ENCODE data around the gene CLIC4. TPM values are rescaled to one million over a fixed set of nuclear protein-coding genes. Genes with fewer than 3 reads are reported as not detected.

CLIC4 gene
- polyA plus RNA-seq, 1 donor (not counting 4 experiments of a cell fraction or from before 2014, with no cell fraction given), result 130 TPM

DNA sequence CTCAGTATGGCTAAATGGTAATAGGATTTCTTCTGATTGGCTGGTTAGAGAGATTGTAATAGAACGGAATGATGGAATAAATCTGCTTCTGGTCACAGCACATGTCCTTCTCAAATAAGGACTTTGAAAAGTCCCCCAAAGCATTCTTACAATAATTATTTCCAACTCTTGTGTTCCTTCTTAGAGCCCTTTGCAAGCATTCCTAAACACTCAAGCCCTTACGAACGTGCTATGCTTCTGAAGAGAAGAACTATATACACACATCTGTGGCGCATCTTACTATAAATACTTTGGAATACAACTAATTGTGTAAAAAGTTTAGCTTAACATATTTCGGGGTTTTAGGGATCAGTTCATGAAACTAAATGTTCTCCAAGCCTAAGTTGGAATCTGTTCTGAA, 25.6 kb downstream of the CLIC4 start:
- peaks cover 70% of the 10 kb centered on the region for H3K79me2 ChIP-seq (ENCODE audit: control insufficient read depth, insufficient read depth, low read length)
- no peak overlapping the region for H2AFZ ChIP-seq (ENCODE audit: control insufficient read depth, low read length)
- H3K9me3 ChIP-seq (ENCODE audit: control insufficient read depth, low read depth, low read length), result no peaks in the 10 kb centered on the region
- peak; percentile 17 for FAIRE-seq
- dilution Hi-C loops (cut with MboI; ENCODE audit: extremely low pct_ligation_motif_present, low sequenced_read_pairs), result no loop called here
- H3K4me2 ChIP-seq (ENCODE audit: control insufficient read depth, extremely low read depth, insufficient read depth, low read depth, low read length), result no peak overlapping the region
- H3K27me3 ChIP-seq (ENCODE audit: control insufficient read depth, extremely low read depth, insufficient read depth, low read length), result no peaks in the 10 kb centered on the region
- DNase-seq (ENCODE audit: low read depth, low spot score), result no peak
- peaks cover 14% of the 10 kb centered on the region for H3K4me1 ChIP-seq (ENCODE audit: control insufficient read depth, extremely low read depth, insufficient read depth, low read length)
- no peak overlapping the region for H3K9ac ChIP-seq (ENCODE audit: control insufficient read depth, extremely low read depth, insufficient read depth, low read length)
- no peak overlapping the region for H3K4me3 ChIP-seq (ENCODE audit: control insufficient read depth in 2 of 3, extremely low read depth in 1 of 3, insufficient read depth in 2 of 3, low read depth in 1 of 3, low read length in 3 of 3)
- peaks cover 0 to 5% of the 10 kb centered on the region in 2 experiments for H3K36me3 ChIP-seq (ENCODE audit: control insufficient read depth in 2 of 2, extremely low read depth in 1 of 2, insufficient read depth in 2 of 2, low read length in 2 of 2)
- H3K27ac ChIP-seq (ENCODE audit: control insufficient read depth, insufficient read depth, low read length), result no peak overlapping the region
- H4K20me1 ChIP-seq (ENCODE audit: control insufficient read depth, extremely low read depth, insufficient read depth, low read length), result no peaks in the 10 kb centered on the region
- TF ChIP-seq, protein P1, sequence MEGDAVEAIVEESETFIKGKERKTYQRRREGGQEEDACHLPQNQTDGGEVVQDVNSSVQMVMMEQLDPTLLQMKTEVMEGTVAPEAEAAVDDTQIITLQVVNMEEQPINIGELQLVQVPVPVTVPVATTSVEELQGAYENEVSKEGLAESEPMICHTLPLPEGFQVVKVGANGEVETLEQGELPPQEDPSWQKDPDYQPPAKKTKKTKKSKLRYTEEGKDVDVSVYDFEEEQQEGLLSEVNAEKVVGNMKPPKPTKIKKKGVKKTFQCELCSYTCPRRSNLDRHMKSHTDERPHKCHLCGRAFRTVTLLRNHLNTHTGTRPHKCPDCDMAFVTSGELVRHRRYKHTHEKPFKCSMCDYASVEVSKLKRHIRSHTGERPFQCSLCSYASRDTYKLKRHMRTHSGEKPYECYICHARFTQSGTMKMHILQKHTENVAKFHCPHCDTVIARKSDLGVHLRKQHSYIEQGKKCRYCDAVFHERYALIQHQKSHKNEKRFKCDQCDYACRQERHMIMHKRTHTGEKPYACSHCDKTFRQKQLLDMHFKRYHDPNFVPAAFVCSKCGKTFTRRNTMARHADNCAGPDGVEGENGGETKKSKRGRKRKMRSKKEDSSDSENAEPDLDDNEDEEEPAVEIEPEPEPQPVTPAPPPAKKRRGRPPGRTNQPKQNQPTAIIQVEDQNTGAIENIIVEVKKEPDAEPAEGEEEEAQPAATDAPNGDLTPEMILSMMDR (optimal IDR thresholded peaks at IDR 0.05 in 1 of 3, IDR thresholded peaks at IDR 0.05 in 1 of 3, conservative IDR thresholded peaks at IDR 0.05 in 1 of 3; ENCODE audit: extremely low read depth in 1 of 3, insufficient read depth in 2 of 3, low read length in 3 of 3), result no peak
- H3K9me1 ChIP-seq (ENCODE audit: control insufficient read depth, extremely low read depth, insufficient read depth, low read length), result no peaks in the 10 kb centered on the region

DNA sequence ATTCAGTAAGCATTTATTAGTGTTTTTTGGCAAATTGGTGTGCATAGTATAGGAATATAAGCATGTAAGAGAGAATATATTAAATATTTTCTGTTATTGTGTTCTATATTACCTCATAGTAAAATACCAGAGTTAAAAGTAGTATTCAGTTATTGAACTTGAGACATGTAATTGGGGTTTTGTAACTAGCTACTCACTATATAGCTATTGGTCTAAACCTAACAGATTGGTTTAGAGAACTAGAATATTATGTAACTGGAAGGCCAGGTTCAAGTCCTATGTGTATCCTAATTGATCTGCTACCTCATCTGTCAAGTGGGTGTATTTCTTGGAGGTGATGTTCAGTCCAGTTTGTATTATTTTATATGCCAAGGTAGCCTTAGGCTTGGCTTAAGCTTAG, 26.3 kb downstream of the CLIC4 start:
- Histone ChIP-seq H3K4me1 (ENCODE audit: control insufficient read depth, extremely low read depth, insufficient read depth, low read length) (peaks cover 19% of the 10 kb centered on the region), H3K4me3 (ENCODE audit: control insufficient read depth in 2 of 3, extremely low read depth in 1 of 3, insufficient read depth in 2 of 3, low read depth in 1 of 3, low read length in 3 of 3) (no peak overlapping the region), H3K4me2 (ENCODE audit: control insufficient read depth, extremely low read depth, insufficient read depth, low read depth, low read length) (no peak overlapping the region), H3K9me3 (ENCODE audit: control insufficient read depth, low read depth, low read length) (no peaks in the 10 kb centered on the region), H4K20me1 (ENCODE audit: control insufficient read depth, extremely low read depth, insufficient read depth, low read length) (no peaks in the 10 kb centered on the region), H3K27ac (ENCODE audit: control insufficient read depth, insufficient read depth, low read length) (no peak overlapping the region), H3K9ac (ENCODE audit: control insufficient read depth, extremely low read depth, insufficient read depth, low read length) (no peak overlapping the region), H3K36me3 (ENCODE audit: control insufficient read depth in 2 of 2, extremely low read depth in 1 of 2, insufficient read depth in 2 of 2, low read length in 2 of 2) (peaks cover 0 to 5% of the 10 kb centered on the region in 2 experiments), H3K79me2 (ENCODE audit: control insufficient read depth, insufficient read depth, low read length) (peaks cover 70% of the 10 kb centered on the region), H3K27me3 (ENCODE audit: control insufficient read depth, extremely low read depth, insufficient read depth, low read length) (no peaks in the 10 kb centered on the region), H3K9me1 (ENCODE audit: control insufficient read depth, extremely low read depth, insufficient read depth, low read length) (no peaks in the 10 kb centered on the region), H2AFZ (ENCODE audit: control insufficient read depth, low read length) (no peak overlapping the region)
- DNase-seq (ENCODE audit: low read depth, low spot score) (no peak), FAIRE-seq (no peak)
- dilution Hi-C loops (cut with MboI; ENCODE audit: extremely low pct_ligation_motif_present, low sequenced_read_pairs), result no loop called here
- TF ChIP-seq EZH2 (IDR thresholded peaks at IDR 0.05; ENCODE audit: low read length), result no peak
- TF ChIP-seq, protein P1 (optimal IDR thresholded peaks at IDR 0.05 in 1 of 3, IDR thresholded peaks at IDR 0.05 in 1 of 3, conservative IDR thresholded peaks at IDR 0.05 in 1 of 3; ENCODE audit: extremely low read depth in 1 of 3, insufficient read depth in 2 of 3, low read length in 3 of 3), result no peak

All from keratinocyte (primary cell).